CD4-positive, alpha-beta T cell treated with Interleukin-4 for 4 hours (primary cell): Measurements from ENCODE around the gene AMN1.

ENCODE experiments used
- DNase-seq: peaks from one replicate; pipeline ENCODE4 v3.0.0-alpha.2; 2020

Gene AMN1

DNA sequence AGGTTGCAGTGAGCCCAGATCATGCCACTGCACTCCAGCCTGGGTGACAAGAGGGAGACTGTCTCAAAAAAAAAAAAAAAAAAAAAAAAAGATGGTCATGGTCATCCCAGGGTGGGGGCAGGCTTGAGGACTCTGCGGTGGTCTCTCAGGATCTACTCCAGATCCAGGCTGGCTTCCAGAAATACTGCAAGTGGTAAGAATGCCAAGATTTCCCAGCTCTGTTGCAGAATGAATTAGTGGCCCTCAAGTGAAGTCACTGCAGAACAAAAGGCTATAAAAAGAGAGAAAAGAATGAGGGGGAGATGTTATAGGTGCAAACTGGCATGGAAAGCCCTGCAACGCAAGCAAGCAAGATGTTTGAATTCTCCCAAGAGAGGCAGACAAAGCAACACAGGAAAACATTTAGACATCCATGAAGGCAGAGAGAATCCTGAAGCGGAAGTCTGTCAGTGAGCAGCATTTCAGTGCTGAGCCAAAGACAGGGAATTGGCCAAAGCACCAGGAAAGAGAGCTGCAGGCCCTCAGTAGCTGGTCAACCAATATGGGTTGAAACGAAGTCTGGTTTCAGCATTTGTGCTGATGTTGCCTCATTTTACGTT lies 101.3 kb downstream of the AMN1 start:
- no peak for DNase-seq

DNA sequence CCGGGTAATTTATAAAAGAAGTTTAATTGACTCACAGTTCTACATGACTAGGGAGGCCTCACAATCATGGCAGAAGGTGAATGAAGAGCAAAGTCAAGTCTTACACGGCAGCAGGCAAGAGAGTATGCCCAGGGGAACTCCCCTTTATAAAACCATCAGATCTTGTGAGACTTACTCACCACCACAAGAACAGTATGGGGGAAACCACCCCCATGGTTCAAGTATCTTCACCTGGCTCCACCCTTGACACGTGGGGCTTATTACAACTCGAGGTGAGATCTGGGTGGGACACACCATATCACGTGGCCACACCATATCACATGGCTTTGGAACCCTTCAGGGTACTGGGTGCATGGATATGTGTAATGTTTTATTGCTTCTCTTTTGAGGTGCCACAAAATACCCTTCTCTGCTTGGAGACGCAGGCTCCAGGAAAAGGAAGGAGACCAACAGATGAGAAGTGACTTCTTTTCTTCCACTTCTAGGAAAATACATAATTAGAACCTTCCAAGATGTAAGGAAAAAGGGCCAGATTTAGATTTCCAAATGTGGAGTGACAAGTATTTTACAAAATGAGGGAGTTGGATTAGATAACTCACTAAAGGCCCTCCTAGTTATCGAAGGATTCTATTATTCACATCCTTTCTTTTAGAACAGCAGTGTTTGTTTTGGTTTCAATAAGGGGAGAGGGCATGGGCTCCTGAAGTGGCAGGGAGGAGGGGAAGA lies 102.4 kb downstream of the AMN1 start:
- DNase-seq, result no peak

DNA sequence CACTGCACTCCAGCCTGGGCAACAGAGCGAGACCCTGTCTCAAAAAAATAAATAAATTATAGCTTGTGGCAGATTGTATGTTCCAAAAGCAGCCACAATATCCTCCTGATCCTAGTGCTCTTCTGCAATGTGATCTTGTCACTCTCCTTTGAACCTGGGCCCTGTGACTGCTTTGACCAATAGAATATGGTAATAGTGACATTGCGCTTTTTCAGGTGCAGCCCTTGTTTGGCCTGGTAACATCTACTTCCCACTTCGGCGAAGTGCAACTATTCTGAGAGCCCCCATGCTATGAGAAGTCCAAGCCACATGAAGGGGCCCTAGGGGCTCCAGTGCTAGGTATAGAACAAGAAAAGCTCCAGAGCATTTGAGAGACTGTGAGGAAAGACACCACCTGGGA lies 106.8 kb downstream of the AMN1 start:
- no peak for DNase-seq
